NCI-H1436 treated with DMSO at 0.1 percent for 48 hours (cell line): Measurements from ENCODE around the gene TFCP2L1.
"Not testable (repeated sequence)": the region's sequence is repeated elsewhere in the genome, so short reads cannot be mapped to it uniquely, and the experiment has no call there.

Experiments used
- DNase-seq: peaks from one replicate; lab custom pipeline; 2025; lab: John Stamatoyannopoulos, UW

The TFCP2L1 gene

DNA sequence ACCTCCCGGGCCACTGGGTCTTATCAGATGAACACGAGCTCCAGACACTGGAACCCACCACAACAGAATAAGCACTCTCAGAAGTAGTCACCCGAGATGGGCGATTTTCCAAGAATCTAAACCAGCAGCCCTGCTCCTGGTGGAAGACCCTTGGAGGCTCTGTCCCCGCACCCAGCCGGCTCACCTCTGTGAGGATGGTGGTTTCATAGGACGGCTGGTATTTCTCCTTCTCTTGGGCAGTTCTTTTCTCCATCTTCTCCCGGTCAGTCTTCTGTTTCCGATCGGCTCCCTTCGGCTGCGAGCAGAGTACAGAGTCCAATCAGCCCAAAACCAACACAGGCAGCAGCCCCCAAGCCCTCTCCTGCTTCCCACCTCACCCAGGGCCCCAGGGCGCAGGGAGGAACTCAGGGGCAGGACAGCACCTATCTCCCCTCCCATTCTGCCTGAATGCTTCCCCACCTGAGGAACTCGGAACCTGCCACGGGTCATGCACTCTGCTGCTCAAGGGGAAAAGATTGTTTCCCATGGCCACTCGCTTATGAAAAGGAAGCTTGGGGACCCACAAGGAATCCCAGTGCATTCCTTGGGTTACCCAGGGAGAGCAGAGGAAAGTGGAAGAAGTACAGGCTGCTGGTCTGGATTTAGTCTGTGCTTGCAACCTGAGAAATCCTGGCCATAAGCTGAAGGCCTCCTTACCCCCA is 42.7 kb downstream of the TFCP2L1 start:
- DNase-seq: no peak

DNA sequence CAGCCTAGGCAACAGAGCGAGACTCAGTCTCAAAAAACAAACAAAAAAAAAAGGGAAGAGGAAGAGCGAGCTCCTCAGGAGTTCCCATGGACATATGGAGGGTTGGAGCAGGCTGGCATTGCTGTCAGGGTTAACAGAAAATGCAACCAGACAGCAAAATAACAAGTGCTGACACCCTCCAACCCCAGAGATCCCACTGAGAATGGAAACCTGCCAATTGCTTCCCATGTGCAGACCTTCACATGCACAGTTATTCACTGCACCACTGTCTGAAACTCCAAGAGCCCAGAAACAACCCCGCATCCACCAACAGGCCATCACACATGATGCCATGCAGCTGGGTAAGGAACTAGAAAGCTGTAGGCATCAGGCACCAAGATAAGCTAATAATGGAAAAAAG is 43.5 kb downstream of the TFCP2L1 start:
- DNase-seq: no peak

DNA sequence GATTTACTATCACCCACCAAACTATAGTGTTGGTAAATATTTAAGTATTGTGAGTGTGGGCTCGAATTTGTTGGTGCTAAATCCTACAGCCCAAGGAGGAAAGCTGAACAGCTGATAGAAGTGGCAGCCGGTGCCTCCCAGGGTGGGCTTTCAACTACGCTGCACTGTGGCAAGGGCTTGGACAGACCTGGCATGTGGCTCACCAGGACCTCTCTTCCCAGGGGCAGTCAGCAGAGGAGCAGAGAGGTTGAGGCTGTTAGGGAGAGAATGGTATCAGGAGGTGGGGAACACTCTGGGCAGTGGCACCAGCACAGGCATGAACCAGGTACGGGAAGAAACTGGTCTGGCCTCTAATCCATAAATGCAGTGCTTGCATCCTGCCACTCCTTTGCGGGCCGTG is 44.6 kb downstream of the TFCP2L1 start:
- DNase-seq: no peak

DNA sequence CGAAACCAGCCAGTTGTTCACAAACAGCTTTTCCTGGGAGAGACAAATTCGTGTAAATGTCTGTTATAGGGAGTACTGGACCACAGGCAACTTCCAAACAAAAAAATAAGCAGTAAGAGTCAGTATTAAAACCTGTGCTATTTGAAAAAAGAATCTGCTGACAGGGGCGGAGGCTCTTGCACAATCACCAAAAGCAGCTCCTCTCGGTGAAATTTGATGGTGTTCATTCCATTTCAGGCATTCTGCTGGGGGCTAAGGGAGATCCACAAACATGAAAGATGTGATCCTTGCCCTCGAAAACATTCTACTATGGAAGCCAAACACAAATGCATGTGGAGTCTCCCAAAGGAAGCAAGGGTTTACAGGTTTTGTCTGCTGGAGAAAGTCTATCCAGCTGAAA is 45.0 kb downstream of the TFCP2L1 start:
- no peak for DNase-seq

DNA sequence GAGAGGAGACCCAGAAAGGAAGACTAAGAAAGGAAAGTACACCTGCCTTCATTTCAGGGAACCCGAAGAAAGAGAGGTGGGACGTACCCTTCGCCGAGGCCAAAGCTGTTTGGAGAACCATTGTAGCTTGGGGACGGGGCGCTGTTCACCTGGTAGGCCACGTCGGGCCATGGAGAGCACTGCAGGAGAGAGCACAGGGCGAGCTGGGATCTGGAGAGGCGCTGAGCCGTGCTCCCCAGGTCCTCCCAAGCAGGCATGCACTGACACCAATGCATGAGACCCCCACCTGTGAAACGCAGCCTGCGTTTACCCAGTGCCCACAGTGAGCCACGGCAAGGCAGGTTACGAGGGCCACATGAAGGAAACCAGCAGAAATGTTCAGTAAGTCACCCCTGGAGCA is 45.5 kb downstream of the TFCP2L1 start:
- DNase-seq: no peak

DNA sequence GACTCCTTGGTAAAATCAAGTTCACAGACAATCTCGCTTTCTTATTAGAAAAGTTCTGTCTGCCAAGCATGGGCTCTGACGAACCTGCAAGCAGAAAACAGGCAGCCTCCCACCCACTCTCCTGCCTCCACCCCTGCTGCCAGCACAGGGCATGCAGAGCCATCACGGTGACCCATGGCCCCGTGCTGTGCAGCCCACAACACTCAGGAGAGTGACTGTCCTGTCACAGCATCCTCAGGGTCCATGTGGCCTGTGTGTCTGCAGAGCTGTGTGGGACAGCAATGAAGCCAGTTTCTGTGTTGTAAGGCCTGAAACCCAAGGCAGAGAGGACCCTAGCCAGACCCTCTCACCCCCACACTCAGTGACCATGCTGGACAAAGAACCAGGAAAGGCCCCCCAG is 46.2 kb downstream of the TFCP2L1 start:
- no peak for DNase-seq

DNA sequence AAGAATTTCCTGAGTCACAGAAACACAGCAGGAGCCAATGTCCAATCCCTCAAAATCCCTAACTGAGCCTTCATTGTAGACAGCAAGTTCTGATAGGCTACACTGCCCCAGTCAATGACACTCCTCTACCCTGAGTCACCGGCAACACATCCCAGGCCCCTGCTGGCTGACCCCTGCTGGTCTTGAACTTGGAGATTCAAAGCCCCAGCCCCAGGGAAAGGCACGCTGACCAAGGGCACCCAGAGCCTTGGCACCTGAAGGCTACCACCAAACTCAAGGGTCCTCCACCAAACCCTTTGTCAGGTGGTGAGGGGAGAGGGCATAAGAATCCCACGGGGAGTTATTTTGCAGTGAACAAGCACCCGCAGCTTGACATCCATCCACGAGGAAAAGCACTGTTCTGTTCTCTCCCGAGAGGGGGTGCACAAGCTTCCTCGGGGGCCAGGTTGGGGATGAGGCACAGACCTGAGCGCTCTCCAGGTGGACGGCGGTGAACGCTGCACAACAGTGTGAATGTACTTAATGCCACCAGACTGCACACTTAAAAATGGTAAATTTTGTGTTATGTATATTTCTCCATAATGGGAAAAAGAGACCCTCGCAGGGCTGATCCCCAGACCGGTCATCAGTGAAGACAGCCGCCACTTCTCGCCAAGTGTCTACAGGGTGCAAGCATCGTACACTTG is 46.9 kb downstream of the TFCP2L1 start:
- no peak for DNase-seq

DNA sequence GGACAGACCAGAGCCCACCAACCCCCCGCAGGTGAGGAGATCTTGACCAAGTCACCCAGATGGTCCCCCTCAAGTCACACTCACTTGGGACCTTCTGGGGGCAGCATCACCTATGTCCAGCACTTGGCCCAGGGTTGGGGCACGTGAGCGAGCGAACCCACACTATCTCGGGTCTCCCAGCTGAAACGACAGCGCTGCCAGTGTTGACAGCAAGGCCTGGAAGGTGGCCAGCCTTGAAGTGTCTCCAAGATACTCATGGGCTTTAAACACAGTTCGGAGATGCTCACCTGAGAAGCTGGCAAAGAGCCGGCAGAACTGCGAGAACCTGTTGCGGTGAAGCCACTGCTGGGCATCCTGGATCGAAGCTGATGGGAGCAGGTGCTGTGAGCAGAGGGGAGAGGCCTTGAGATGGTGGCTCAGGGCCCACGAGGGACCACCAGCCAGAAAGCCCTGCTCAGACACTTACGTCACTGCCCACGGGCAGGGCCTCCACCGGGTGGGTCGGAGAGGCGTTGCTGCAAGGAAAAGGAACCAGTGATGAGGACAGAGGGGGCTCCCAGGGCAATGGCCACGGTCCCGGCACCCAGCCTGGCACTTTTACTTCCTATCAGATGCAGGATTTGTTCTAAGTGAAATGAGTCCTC is 47.5 kb downstream of the TFCP2L1 start:
- no peak for DNase-seq

DNA sequence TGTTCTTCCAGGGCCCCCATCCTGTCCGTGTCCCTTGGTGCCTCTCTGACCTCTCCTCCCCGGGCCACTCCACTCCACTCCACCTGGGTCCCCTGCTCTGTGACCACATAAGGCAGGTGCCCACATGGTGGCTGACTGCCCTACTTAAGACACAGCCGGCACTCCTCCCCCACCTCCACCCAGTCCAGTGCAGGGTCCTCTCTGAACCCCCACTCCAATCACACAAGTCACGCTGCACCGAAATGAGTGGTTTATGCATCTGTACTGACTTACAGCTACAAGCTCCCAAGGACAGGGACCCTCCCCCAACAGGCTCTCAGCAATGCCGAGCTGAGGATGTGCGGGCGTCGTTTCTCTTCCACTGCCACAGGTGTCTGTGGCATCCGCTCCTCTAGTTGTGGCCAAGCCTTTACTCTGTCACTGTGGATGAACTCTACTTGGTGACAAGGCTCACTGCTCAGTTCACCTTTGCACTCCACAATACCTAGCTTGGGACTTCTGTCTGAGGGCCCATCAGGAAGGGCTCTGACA is 48.3 kb downstream of the TFCP2L1 start:
- DNase-seq: no peak

DNA sequence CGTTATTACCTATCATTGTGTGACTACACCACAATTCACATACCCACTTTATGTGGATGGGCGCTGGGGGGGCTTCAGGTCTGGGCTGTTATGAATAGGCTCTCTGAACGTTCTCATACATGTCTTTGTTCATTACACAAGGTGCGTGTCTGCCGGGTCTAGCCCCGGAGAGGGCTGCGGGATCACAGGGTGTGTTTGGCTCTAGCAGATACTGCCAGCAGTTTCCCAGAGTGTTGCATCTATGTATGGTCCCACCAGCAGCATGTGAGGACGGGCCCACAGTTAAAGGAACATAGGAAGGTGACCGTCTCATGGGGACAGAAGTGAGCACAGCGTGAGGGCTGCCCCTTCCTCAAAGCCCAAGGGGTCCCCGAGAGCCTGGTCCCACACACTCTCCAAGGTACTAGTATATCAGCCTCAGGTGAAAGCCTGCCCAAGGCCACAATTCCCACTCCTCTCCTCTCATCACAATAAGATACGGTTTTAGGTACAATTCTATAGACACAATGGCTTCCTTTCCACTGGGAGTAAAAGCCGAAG is 48.8 kb downstream of the TFCP2L1 start:
- DNase-seq: no peak

DNA sequence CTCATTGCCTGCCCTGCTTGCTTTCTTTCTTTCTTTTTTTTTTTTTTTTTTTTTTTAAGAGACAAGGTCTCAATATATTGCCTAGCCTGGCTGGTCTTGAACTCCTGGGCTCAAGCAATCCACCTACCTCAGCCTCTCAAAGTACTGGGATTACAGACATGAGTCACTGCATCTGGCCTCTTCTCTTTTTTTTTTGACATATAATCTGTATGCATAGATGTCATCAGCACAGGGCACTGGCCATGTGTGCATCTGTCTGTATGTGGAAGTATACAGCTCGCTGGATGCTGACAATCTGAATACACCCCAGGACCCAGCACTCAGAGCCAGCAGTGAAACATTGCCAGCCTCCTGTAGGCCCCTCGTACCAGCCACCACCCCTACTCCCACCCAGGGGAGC is 49.5 kb downstream of the TFCP2L1 start:
- no peak for DNase-seq

DNA sequence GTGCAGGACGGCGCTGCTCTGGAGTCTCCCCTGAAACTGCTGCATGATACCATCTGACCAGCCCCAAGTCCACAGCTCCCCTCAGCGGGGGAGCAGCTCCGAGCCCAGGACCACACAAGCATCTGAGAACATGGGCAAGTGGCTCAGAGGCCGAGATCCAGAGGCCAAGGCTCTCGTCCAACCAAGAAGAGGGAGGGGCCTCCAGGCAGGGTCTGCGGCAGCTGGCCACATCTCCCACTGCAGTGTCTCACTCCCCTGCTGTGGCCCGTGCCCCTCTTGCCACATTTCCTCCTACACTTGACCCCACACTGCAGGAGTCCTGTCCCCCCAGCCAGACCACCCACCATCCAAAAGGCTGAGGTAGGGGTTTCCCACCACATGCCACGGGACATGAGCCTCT is 50.2 kb downstream of the TFCP2L1 start:
- no peak for DNase-seq

DNA sequence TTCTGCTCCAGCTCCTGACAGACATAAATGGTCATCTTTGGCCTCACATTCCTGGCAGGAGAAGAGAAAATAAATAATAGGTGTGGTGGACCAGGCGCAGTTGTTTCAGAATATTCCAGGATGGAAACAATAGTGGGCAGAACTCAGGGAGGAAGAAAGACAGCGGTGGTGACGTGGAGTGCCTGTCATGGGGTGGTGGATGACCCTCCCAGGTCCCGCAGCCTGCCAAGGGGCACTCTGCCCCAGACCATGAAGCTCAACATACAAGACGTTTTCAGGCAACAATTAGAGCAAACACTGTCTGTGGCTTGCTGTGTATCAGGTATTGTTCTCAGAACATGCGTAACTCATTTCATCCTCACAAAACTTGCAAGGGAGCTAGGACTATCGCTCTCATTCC is 50.9 kb downstream of the TFCP2L1 start:
- DNase-seq: no peak

DNA sequence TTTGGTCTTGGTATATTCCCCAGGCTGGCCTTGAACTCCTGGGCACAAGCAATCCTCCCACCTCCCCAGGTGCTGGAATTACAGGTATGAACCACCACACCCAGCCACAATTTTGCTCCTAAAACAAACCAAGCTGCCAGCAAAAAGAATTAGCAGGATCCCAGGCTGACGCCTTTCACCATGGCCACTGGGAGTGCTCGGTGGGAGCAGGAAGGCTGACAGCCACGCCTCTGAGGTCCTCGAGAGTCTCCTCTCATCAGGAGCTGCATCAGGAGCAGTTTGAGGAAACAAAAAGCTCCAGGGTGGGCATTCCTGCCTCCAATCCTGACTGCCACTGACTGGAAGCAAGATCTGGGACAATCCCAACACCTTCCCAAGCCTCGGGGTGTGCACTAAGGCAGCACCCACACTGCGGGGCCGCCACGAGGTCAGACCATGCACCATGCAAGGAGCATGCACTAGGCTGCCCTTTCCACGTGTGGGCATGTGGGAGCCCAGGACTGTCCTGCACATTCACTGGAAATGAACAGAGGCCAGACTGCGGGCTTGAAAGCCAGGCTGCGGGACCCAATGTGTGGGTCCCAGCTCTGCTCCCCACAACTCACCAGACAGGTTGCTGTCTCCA is 51.4 kb downstream of the TFCP2L1 start:
- DNase-seq: no peak

DNA sequence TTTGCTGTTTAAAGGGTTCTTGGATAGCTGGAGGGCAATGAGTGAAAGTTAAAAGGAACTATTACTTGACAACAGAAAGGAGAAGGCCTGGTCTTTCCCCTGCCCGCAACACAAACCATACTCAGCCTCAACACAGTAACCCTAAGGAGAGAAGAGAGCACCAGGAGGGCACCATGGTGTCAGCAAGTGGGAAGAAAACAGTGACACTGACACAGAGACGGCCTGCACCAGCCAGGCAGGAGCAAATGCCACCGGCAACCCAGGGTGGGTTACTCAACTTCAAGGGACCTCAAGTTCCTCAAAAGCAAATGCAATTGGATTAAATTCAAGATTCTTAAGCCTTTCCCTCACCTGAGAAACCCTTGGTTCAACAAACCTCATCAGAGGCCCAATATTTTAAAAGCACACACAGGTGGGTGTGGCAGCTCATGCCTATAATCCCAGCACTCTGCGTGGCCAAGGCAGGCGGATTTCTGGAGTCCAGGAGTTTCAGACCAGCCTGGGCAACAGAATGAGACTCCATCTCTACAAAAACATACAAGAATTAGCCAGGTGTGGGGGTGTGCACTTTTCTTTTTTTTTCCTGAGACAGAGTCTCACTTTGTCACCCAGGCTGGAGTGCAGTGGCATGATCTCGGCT is 52.3 kb downstream of the TFCP2L1 start:
- DNase-seq: no peak

DNA sequence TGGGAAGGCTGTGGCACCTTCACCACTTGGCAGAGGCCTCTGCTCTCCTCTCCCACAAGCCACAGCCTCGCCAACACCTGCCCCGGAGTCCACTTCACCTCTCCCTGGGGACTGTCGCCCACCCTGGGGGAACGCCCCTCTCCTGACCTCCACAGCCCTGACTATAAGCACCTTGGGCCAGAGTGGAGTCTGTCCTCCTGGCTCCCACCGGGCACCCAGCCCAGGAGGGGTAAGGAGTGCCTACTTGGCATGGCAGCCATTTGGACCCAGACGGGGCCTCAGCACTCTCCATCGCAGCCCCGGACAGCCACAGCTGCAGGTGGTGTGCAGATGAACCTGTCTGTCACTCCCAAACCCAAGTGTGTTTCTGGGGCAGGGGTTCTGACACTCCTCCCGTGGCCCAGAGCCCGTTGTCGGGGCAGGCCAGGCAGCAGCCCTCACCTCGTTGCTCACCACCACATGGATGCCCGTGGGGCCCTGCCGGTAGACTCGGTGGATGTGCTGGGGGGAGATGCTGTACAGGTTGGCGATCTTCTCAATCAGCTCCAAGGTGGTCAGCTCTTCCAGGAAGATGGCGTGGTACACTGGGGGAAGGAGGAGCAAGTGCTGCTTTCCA is 53.5 kb downstream of the TFCP2L1 start:
- DNase-seq: no peak

DNA sequence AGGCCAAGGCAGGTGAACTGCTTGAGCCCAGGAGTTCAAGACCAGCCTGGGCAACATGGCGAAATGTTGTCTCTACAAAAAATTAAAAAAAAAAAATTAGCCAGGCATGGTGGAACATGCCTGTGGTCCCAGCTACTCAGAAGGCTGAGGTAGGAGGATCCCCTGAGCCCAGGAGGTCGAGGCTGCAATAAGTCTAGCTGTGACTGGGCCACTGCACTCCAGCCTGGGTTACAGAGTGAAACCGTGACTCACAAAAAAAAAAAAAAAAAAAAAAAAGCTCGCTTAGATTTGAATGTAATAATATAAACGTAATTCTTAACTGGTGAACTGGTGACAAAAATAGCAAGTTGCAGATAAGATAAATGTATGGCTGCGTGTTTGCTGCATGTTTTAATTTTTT is 56.5 kb downstream of the TFCP2L1 start:
- no peak for DNase-seq

DNA sequence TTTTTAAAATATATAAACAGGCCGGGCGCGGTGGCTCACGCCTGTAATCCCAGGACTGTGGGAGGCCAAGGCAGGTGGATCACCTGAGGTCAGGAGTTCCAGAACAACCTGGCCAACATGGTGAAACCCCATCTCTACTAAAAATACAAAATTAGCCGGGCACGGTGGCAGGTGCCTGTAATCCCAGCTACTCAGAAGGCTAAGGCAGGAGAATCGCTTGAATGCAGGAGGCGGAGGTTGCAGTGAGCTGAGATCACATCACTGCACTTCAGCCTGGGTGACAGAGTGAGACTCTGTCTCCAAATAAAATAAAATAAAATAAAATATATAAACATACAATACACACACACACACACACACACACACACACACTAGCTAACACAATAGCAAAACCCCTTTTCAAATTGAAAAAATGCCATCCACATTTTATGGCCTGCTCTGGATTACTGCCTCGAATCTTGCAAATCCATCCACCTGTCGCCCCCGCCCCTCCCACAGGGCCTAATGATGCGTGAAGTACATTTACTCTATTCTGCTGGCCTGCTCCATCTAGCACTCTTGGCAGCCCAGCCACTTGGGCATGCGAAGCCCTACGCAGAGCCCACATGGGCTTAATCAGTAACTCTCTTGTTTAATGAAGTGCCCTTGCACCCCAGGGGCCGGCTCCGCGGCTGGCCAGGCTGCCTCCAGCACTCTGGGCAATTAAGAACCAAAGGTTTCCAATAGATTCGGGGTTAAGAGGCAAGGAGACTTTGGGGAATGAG is 57.4 kb downstream of the TFCP2L1 start:
- peak; percentile 40 for DNase-seq

DNA sequence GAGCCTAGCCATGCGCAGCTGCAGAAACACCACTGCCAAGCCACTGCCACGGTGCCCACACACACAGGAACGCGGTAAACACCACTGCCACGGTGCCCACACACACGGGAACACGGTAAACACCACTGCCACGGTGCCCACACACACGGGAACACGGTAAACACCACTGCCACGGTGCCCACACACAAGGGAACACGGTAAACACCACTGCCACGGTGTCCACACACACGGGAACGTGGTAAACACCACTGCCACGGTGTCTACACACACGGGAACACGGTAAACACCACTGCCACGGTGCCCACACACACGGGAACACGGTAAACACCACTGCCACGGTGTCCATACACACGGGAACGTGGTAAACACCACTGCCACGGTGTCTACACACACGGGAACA is 59.3 kb downstream of the TFCP2L1 start:
- not testable (repeated sequence) for DNase-seq

DNA sequence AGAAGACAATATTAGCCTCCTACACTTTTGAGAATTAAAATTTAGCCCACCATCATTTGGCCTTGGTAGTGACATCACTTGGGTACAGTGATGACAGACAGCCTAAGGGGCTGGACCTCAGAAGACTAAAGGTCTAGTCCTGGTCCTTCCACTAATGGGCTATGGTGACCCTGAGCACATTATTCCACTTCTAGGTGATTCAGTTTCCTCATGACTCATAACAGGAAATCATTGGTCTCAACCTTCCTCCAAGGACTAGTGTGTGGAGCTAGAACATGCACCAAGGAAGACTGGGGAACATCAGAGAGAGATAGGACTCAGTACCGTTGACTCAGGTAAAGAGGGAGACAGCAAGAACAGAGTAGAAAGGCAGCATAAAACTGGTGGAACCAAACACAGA is 64.0 kb downstream of the TFCP2L1 start:
- no peak for DNase-seq

DNA sequence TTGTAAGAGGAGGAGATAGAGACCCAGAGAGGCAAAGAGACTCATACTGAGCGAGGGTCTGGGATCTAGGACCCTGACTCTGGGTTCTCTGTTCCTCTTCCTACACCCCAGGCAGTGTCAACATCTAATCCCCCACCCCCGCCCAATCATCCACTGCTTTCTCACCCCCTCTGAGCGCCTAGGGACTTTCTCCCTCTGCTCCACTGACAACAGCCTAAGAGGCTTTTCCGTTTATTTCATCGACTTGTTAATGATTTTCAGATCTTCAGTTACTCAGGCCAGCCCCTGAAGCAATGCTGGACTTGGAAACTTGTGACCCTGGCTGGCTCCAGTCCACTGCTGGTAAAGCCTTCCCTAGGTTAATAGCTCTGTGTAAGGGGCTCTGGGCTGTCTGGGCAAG is 65.1 kb downstream of the TFCP2L1 start:
- no peak for DNase-seq
